ENCODE data around the gene RASA4.
"Not testable (repeated sequence)": the region's sequence is repeated elsewhere in the genome, so short reads cannot be mapped to it uniquely, and the experiment has no call there.

The RASA4 gene

GRCh38 chr7:102604431-102605145 is 12.0 kb downstream of the RASA4 start:
- not testable (repeated sequence) for DNase-seq

- DNase-seq = not testable (repeated sequence)
These were observed 14.2 kb downstream of the RASA4 start for GRCh38 chr7:102602317-102602716.

GRCh38 chr7:102599699-102600098 is 16.9 kb downstream of the RASA4 start:
- DNase-seq = not testable (repeated sequence)

GRCh38 chr7:102596036-102596435 is 20.5 kb downstream of the RASA4 start:
- DNase-seq = not testable (repeated sequence)

GRCh38 chr7:102593637-102594334 is 22.8 kb downstream of the RASA4 start:
- not testable (repeated sequence) for DNase-seq

GRCh38 chr7:102592477-102593019 is 24.0 kb downstream of the RASA4 start:
- not testable (repeated sequence) for DNase-seq

GRCh38 chr7:102589857-102590256 is 26.7 kb downstream of the RASA4 start:
- DNase-seq = not testable (repeated sequence)

- not testable (repeated sequence) for DNase-seq
These were observed 33.1 kb downstream of the RASA4 start for GRCh38 chr7:102583495-102583894.

- DNase-seq = not testable (repeated sequence)
These were observed 34.8 kb downstream of the RASA4 start for GRCh38 chr7:102581722-102582121.

GRCh38 chr7:102578486-102578885 is 38.1 kb downstream of the RASA4 start:
- DNase-seq = not testable (repeated sequence)

GRCh38 chr7:102577315-102578240 is 39.0 kb downstream of the RASA4 start:
- DNase-seq = not testable (repeated sequence)

- not testable (repeated sequence) for DNase-seq
These were observed 40.2 kb downstream of the RASA4 start for GRCh38 chr7:102576363-102576762.

- DNase-seq = not testable (repeated sequence)
These were observed 41.9 kb downstream of the RASA4 start for GRCh38 chr7:102574607-102575006.

GRCh38 chr7:102572261-102573239 is 44.0 kb downstream of the RASA4 start, which contains the start of gene POLR2J3:
Gene POLR2J3, minus strand, starts transcription at chr7:102572583. Its CDS starts 62 bp downstream, at chr7:102572521.
- not testable (repeated sequence) for DNase-seq

- not testable (repeated sequence) for DNase-seq
These were observed 47.9 kb downstream of the RASA4 start for GRCh38 chr7:102568620-102569019.

GRCh38 chr7:102550808-102551422 is 65.6 kb downstream of the RASA4 start, which contains the start of gene SPDYE2:
Gene SPDYE2, plus strand, starts transcription at chr7:102551226. Its CDS starts 2,030 bp downstream, at chr7:102553256.
- not testable (repeated sequence) for DNase-seq

GRCh38 chr7:102546353-102546752 is 70.2 kb downstream of the RASA4 start:
- not testable (repeated sequence) for DNase-seq

- not testable (repeated sequence) for DNase-seq
These were observed 71.3 kb downstream of the RASA4 start for GRCh38 chr7:102545288-102545687.

GRCh38 chr7:102544372-102544771 is 72.2 kb downstream of the RASA4 start:
- not testable (repeated sequence) for DNase-seq

GRCh38 chr7:102543596-102543995 is 73.0 kb downstream of the RASA4 start, which contains the start of gene UPK3BL2:
Gene UPK3BL2, minus strand, starts transcription at chr7:102543696. Its CDS starts 60 bp downstream, at chr7:102543636.
- not testable (repeated sequence) for DNase-seq

Measured in NK-92 treated with Interleukin-12 subunit alpha and Interleukin-12 subunit beta, amount 100 ng/mL, for 24 hours (cell line).